HCT116 (cell line): Measurements from ENCODE around the gene TNFRSF8. TPM values are rescaled to one million over a fixed set of nuclear protein-coding genes. Genes with fewer than 3 reads are reported as not detected.

ENCODE experiments used
- ATAC-seq: fragments of 200-7000 bp; cut with Tn5 transposase; 2 replicates; pipeline ENCODE4 v1.9.1; 2020; ENCODE audit warnings: mild to moderate bottlenecking, moderate library complexity
- BruUV-seq: library from RNA; stranded (reverse); fragments of 400-500 nt; replicated peaks from 2 replicates; lab custom pipeline; 2021; lab: Mats Ljungman, UMichigan
- CTCF ChIA-PET: fragments of 300-600 bp; sonication (Branson Sonifier 250); formaldehyde crosslinking; loops from one replicate; lab custom pipeline; 2021; ENCODE audit warnings: antibody characterized with exemption; lab: Charles Lee
- POLR2A ChIA-PET: fragments of 300-600, 350-600 bp; sonication (Branson Sonifier 250); formaldehyde crosslinking; loops from one replicate; lab custom pipeline; 2021; ENCODE audit warnings: antibody characterized with exemption; lab: Charles Lee
- RAD21 ChIA-PET, 2 experiments: fragments of 300-600 bp; sonication (Branson Sonifier 250); formaldehyde crosslinking; loops; one replicate each; lab custom pipeline; 2023; ENCODE audit warnings: low total read pairs in 2 of 2; ENCODE audit not compliant: uncharacterized antibody in 2 of 2, unreplicated experiment in 2 of 2, low non-redundant PET in 1 of 2; lab: Charles Lee
- DNase-seq: peaks from one replicate; pipeline ENCODE4 v3.0.0-alpha.2; 2010; ENCODE audit warnings: low read depth, low spot score
- H2AFZ ChIP-seq: fragments of 200-600 bp; shearing (Covaris generic), sonication (generic); 2 replicates; pipeline ENCODE4 v1.6.1; 2017; ENCODE audit warnings: low read depth, mixed run types, mixed read lengths, antibody characterized with exemption, low read length; ENCODE audit not compliant: poor library complexity, severe bottlenecking
- H3K27ac ChIP-seq: 2 replicates; pipeline ENCODE4 v1.5.1; 2012; ENCODE audit warnings: low read depth, low read length
- H3K27me3 ChIP-seq: fragments of 200-600 bp; sonication (generic); 2 replicates; pipeline ENCODE4 v1.6.1; 2016; ENCODE audit warnings: mixed run types, low read length, mixed read lengths; ENCODE audit not compliant: insufficient read depth
- H3K36me3 ChIP-seq, 2 experiments: fragments of 200-500 bp in 1 of 2; fragments of 200-600 bp in 1 of 2; sonication (Bioruptor generic) in 1 of 2; sonication (generic) in 1 of 2; 2 replicates each; pipeline versions ENCODE4 v1.5.1 to v1.6.1; 2014 to 2016; ENCODE audit warnings: low read length in 2 of 2, inconsistent platforms in 1 of 2, mixed read lengths in 1 of 2, mixed run types in 1 of 2; ENCODE audit not compliant: insufficient read depth in 2 of 2, control insufficient read depth in 1 of 2
- H3K4me1 ChIP-seq, 2 experiments: fragments of 200-600 bp in 1 of 2; sonication (generic) in 1 of 2; 2 replicates each; pipeline versions ENCODE4 v1.5.1 to v1.6.1; 2012 to 2017; ENCODE audit warnings: low read length in 2 of 2, inconsistent platforms in 1 of 2, mild to moderate bottlenecking in 1 of 2, mixed read lengths in 1 of 2, mixed run types in 1 of 2, moderate library complexity in 1 of 2; ENCODE audit not compliant: insufficient read depth in 2 of 2, control insufficient read depth in 1 of 2
- H3K4me2 ChIP-seq: fragments of 200-600 bp; sonication (generic); 2 replicates; pipeline ENCODE4 v1.6.1; 2017; ENCODE audit warnings: mixed run types, low read length, mixed read lengths
- H3K4me3 ChIP-seq, 2 experiments: fragments of 200-600 bp in 1 of 2; sonication (generic) in 1 of 2; replicated peaks in 1 of 2; 2 replicates each; pipeline ENCODE4 v1.5.1; 2011 to 2016; ENCODE audit warnings: low read length in 2 of 2, control low read depth in 1 of 2, low read depth in 1 of 2, mild to moderate bottlenecking in 1 of 2, mixed read lengths in 1 of 2, mixed run types in 1 of 2
- H3K79me2 ChIP-seq: fragments of 200-600 bp; sonication (generic); 2 replicates; pipeline ENCODE4 v1.6.1; 2017; ENCODE audit warnings: mild to moderate bottlenecking, mixed run types, low read length, moderate library complexity, mixed read lengths; ENCODE audit not compliant: insufficient read depth
- H3K9ac ChIP-seq: fragments of 200-600 bp; sonication (generic); 2 replicates; pipeline ENCODE4 v1.6.1; 2016; ENCODE audit warnings: low read length, mixed read lengths
- H3K9me2 ChIP-seq: fragments of 200-600 bp; sonication (generic), shearing (Covaris generic); 2 replicates; pipeline ENCODE4 v1.6.1; 2017; ENCODE audit warnings: mixed run types, mild to moderate bottlenecking, moderate library complexity; ENCODE audit not compliant: insufficient read depth
- H3K9me3 ChIP-seq, 2 experiments: fragments of 200-500 bp in 1 of 2; fragments of 200-600 bp in 1 of 2; sonication (Bioruptor generic) in 1 of 2; sonication (generic) in 1 of 2; 2 replicates each; pipeline ENCODE4 v1.6.1; 2014 to 2017; ENCODE audit warnings: low read length in 2 of 2, mixed read lengths in 2 of 2, inconsistent platforms in 1 of 2, low read depth in 1 of 2, mild to moderate bottlenecking in 1 of 2, mixed run types in 1 of 2, moderate library complexity in 1 of 2; ENCODE audit not compliant: control insufficient read depth in 1 of 2, insufficient read depth in 1 of 2
- H4K20me1 ChIP-seq: fragments of 200-600 bp; sonication (generic), shearing (Covaris generic); 2 replicates; pipeline ENCODE4 v1.6.1; 2017; ENCODE audit warnings: mixed run types, mild to moderate bottlenecking, moderate library complexity; ENCODE audit not compliant: insufficient read depth
- CBX3 ChIP-seq: IDR thresholded peaks from 2 replicates; pipeline ENCODE4 v1.6.1; 2012; ENCODE audit warnings: low read depth
- ELF1 ChIP-seq: IDR thresholded peaks from 2 replicates; pipeline ENCODE4 v1.6.1; 2012; ENCODE audit warnings: low read depth, borderline replicate concordance
- EZH2phosphoT487 ChIP-seq: fragments of 200-600 bp; IDR thresholded peaks from 2 replicates; pipeline ENCODE4 v1.6.1; 2018; ENCODE audit warnings: antibody characterized with exemption, borderline replicate concordance
- JUND ChIP-seq: IDR thresholded peaks from 2 replicates; pipeline ENCODE4 v1.6.1; 2012
- POLR2AphosphoS5 ChIP-seq: IDR thresholded peaks from 2 replicates; pipeline ENCODE4 v1.6.1; 2011; ENCODE audit warnings: mild to moderate bottlenecking, low read depth, low read length, moderate library complexity
- ZNF274 ChIP-seq: fragments of 200-500 bp; sonication (Bioruptor generic); IDR thresholded peaks from 2 replicates; pipeline ENCODE4 v1.6.1; 2014; ENCODE audit warnings: mild to moderate bottlenecking, low read depth, low read length, inconsistent platforms
- intact Hi-C: fragments of 100-400 bp; cut with micrococcal nuclease; formaldehyde crosslinking; loops from 2 replicates; pipeline ENCODE4 v1.10.0; 2022
- total RNA-seq: library from RNA; stranded (reverse); gene quantifications from one replicate; pipeline ENCODE4 v1.2.1, GENCODE V29; 2021; ENCODE audit not compliant: unreplicated experiment
- TF ChIP-seq, protein P1 (sequence below): IDR thresholded peaks from 2 replicates; pipeline ENCODE4 v1.6.1; 2012; ENCODE audit warnings: low read depth
- TF ChIP-seq, protein P2 (sequence below): IDR thresholded peaks from 2 replicates; pipeline ENCODE4 v1.6.1; 2012
- TF ChIP-seq, protein P3 (sequence below): IDR thresholded peaks from 2 replicates; pipeline ENCODE4 v1.6.1; 2011; ENCODE audit warnings: mild to moderate bottlenecking, low read length, moderate library complexity; ENCODE audit not compliant: insufficient replicate concordance; ENCODE audit errors: extremely low read depth

The TNFRSF8 gene
- total RNA-seq, 1 experiment from 2014 or later = 0.17 TPM

DNA sequence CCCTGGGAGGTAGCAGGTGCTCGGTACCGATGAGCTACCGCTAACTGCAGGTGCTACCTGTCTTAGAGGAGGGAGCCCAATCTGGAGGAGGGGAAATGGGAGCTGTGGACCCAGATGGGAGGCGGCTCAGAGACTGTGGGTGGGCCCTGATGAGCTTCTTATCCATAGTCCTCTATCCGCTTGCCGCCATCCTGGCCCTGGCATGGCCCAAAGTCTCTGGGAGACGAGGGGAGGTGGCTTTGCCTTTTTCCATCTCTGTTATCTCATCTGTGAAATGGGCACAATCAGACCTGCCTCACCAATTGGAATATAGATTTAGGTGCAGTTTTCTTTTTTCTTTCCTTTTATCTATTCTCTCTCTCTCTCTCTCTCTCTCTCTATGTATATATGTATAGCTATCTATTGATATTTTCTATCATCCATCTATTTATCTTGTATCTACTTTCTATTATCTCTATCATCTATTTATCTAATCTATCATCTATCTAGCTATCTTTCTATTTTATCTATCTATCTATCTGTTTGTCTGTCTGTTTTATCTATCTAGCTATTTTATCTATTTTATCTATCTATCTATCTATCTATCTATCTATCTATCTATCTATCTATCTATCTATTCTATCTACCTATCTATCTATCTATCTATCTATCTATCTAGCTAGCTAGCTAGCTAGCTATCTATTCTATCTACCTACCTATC is 120.1 kb downstream of the TNFRSF8 start:
- DNase-seq = no peak
- no peak overlapping the region for H3K4me2 ChIP-seq
- RAD21 ChIA-PET = no interaction called here
- no peaks in the 10 kb centered on the region for H3K79me2 ChIP-seq
- H3K36me3 ChIP-seq = no peaks in the 10 kb centered on the region
- POLR2A ChIA-PET = interaction anchor here (0.9 to 1.2 kb wide), 2 partner anchors 9 to 275 kb away, joined by 3 to 6 read pairs; no protein-coding TSS in a partner anchor
- peaks cover 14 to 28% of the 10 kb centered on the region in 2 experiments for H3K4me1 ChIP-seq
- H3K9me2 ChIP-seq = no peaks in the 10 kb centered on the region
- no peaks in the 10 kb centered on the region for H4K20me1 ChIP-seq
- no peak for ATAC-seq
- H3K27ac ChIP-seq = no peak overlapping the region
- TF ChIP-seq POLR2AphosphoS5 (no peak), JUND (no peak), EZH2phosphoT487 (no peak)
- no peak overlapping the region for H3K9ac ChIP-seq
- CTCF ChIA-PET = interaction anchor here (1.3 to 2.0 kb wide), 2 partner anchors 13 to 58 kb away, joined by 5 to 6 read pairs; no protein-coding TSS in a partner anchor
- no peaks in the 10 kb centered on the region for H3K27me3 ChIP-seq
- H2AFZ ChIP-seq = no peak overlapping the region
- intact Hi-C loops = no loop called here
- H3K4me3 ChIP-seq = no peak overlapping the region
- no peaks in the 10 kb centered on the region for H3K9me3 ChIP-seq
- no TSS peak for BruUV-seq

DNA sequence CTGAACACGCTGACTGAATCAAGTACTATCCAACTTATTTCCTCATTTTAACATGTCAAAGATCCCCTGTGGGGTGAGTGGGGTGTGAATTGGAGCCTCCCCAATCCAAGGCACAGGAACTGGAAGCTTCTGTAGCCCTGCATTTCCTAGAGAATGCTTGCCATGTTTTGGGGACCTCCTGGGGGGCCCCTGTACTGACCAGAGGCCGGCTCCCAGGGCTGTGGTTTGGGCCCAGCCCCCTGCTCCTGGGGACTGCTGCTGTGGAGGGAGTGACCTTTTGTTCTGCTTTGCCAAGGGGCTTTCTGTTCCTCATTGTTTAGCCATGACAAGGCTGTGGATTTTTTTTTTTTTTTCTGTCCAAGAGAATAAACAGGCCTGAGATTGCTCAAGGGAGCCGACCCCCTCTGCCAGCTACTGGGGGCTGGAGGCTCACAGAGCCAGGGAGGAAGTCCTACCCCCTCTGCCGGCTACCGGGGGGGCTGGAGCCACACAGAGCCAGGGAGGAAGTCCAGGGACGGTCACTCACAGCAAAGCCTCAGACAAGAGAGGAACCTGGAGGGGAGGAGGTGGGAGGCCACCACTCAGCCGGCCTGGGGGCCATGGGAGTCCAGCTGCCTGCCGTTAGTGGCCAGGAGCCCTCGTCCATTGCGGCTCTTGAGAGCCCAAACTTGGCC is 121.0 kb downstream of the TNFRSF8 start:
- H3K27ac ChIP-seq = no peak overlapping the region
- CTCF ChIA-PET = interaction anchor here (1.3 kb wide), 1 partner anchor 59 kb away, joined by 6 read pairs; no protein-coding TSS in a partner anchor
- no peaks in the 10 kb centered on the region for H3K9me2 ChIP-seq
- no peaks in the 10 kb centered on the region for H3K27me3 ChIP-seq
- RAD21 ChIA-PET = no interaction called here
- no peaks in the 10 kb centered on the region for H3K9me3 ChIP-seq
- H2AFZ ChIP-seq = no peak overlapping the region
- no peaks in the 10 kb centered on the region for H4K20me1 ChIP-seq
- no peak for ATAC-seq
- intact Hi-C loops = no loop called here
- H3K36me3 ChIP-seq = no peaks in the 10 kb centered on the region
- no TSS peak for BruUV-seq
- no peak overlapping the region for H3K4me3 ChIP-seq
- no peak for DNase-seq
- no peaks in the 10 kb centered on the region for H3K79me2 ChIP-seq
- 0 out of 2 replicates have a peak overlapping the region, but pooled peaks have one; percentile 14 for H3K4me2 ChIP-seq
- H3K9ac ChIP-seq = no peak overlapping the region
- H3K4me1 ChIP-seq = peaks cover 5 to 22% of the 10 kb centered on the region in 2 experiments; a peak in 3 of 4 replicates
- POLR2A ChIA-PET = no interaction called here
- TF ChIP-seq ZNF274 (no peak), CBX3 (no peak), EZH2phosphoT487 (no peak), ELF1 (no peak)
- TF ChIP-seq, protein P1, sequence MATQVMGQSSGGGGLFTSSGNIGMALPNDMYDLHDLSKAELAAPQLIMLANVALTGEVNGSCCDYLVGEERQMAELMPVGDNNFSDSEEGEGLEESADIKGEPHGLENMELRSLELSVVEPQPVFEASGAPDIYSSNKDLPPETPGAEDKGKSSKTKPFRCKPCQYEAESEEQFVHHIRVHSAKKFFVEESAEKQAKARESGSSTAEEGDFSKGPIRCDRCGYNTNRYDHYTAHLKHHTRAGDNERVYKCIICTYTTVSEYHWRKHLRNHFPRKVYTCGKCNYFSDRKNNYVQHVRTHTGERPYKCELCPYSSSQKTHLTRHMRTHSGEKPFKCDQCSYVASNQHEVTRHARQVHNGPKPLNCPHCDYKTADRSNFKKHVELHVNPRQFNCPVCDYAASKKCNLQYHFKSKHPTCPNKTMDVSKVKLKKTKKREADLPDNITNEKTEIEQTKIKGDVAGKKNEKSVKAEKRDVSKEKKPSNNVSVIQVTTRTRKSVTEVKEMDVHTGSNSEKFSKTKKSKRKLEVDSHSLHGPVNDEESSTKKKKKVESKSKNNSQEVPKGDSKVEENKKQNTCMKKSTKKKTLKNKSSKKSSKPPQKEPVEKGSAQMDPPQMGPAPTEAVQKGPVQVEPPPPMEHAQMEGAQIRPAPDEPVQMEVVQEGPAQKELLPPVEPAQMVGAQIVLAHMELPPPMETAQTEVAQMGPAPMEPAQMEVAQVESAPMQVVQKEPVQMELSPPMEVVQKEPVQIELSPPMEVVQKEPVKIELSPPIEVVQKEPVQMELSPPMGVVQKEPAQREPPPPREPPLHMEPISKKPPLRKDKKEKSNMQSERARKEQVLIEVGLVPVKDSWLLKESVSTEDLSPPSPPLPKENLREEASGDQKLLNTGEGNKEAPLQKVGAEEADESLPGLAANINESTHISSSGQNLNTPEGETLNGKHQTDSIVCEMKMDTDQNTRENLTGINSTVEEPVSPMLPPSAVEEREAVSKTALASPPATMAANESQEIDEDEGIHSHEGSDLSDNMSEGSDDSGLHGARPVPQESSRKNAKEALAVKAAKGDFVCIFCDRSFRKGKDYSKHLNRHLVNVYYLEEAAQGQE = no peak
- TF ChIP-seq, protein P2, sequence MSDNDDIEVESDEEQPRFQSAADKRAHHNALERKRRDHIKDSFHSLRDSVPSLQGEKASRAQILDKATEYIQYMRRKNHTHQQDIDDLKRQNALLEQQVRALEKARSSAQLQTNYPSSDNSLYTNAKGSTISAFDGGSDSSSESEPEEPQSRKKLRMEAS = no peak
- TF ChIP-seq, protein P3, sequence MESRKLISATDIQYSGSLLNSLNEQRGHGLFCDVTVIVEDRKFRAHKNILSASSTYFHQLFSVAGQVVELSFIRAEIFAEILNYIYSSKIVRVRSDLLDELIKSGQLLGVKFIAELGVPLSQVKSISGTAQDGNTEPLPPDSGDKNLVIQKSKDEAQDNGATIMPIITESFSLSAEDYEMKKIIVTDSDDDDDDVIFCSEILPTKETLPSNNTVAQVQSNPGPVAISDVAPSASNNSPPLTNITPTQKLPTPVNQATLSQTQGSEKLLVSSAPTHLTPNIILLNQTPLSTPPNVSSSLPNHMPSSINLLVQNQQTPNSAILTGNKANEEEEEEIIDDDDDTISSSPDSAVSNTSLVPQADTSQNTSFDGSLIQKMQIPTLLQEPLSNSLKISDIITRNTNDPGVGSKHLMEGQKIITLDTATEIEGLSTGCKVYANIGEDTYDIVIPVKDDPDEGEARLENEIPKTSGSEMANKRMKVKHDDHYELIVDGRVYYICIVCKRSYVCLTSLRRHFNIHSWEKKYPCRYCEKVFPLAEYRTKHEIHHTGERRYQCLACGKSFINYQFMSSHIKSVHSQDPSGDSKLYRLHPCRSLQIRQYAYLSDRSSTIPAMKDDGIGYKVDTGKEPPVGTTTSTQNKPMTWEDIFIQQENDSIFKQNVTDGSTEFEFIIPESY = no peak
